ENCODE measurements around the gene PTPRN2. TPM values are rescaled to one million over a fixed set of nuclear protein-coding genes. Genes with fewer than 3 reads are reported as not detected.
"Not testable (repeated sequence)": the region's sequence is repeated elsewhere in the genome, so short reads cannot be mapped to it uniquely, and the experiment has no call there.

The PTPRN2 gene
- total RNA-seq, 1 donor from 2014 or later: 11.4 TPM

GRCh38 chr7:158536871-158537515 is 50.6 kb downstream of the PTPRN2 start:
- H3K27ac Mint-ChIP-seq: no peak overlapping the region
- no peaks in the 10 kb centered on the region for H3K36me3 Mint-ChIP-seq (ENCODE audit: insufficient read depth)
- no peaks in the 10 kb centered on the region for H3K9me3 Mint-ChIP-seq (ENCODE audit: low read depth)
- peaks cover 5% of the 10 kb centered on the region for H3K4me1 Mint-ChIP-seq (ENCODE audit: low read depth)
- no peak for DNase-seq (ENCODE audit: low spot score, unreplicated experiment)
- H3K27me3 Mint-ChIP-seq: peaks cover 3% of the 10 kb centered on the region
- TF ChIP-seq CTCF (IDR thresholded peaks at IDR 0.05; ENCODE audit: unreplicated experiment): no peak
- no peak overlapping the region for H3K4me3 Mint-ChIP-seq (ENCODE audit: low read depth)

- no peak overlapping the region for H3K27ac Mint-ChIP-seq
- no peak for DNase-seq (ENCODE audit: low spot score, unreplicated experiment)
- H3K27me3 Mint-ChIP-seq: no peaks in the 10 kb centered on the region
- H3K9me3 Mint-ChIP-seq (ENCODE audit: low read depth): no peaks in the 10 kb centered on the region
- H3K4me3 Mint-ChIP-seq (ENCODE audit: low read depth): no peak overlapping the region
- no peaks in the 10 kb centered on the region for H3K36me3 Mint-ChIP-seq (ENCODE audit: insufficient read depth)
- no peak for TF ChIP-seq CTCF (IDR thresholded peaks at IDR 0.05; ENCODE audit: unreplicated experiment)
- H3K4me1 Mint-ChIP-seq (ENCODE audit: low read depth): peaks cover 5% of the 10 kb centered on the region
These were observed 52.5 kb downstream of the PTPRN2 start for GRCh38 chr7:158535079-158535478.

GRCh38 chr7:158534598-158534997 is 53.0 kb downstream of the PTPRN2 start:
- Mint-ChIP-seq H3K27me3 (no peaks in the 10 kb centered on the region), H3K36me3 (ENCODE audit: insufficient read depth) (no peaks in the 10 kb centered on the region), H3K27ac (no peak overlapping the region), H3K4me3 (ENCODE audit: low read depth) (no peak overlapping the region), H3K9me3 (ENCODE audit: low read depth) (no peaks in the 10 kb centered on the region), H3K4me1 (ENCODE audit: low read depth) (peaks cover 5% of the 10 kb centered on the region)
- TF ChIP-seq CTCF (IDR thresholded peaks at IDR 0.05; ENCODE audit: unreplicated experiment): no peak
- DNase-seq (ENCODE audit: low spot score, unreplicated experiment): no peak

- DNase-seq (ENCODE audit: low spot score, unreplicated experiment); H3K4me3 Mint-ChIP-seq (ENCODE audit: low read depth); H3K9me3 Mint-ChIP-seq (ENCODE audit: low read depth); H3K36me3 Mint-ChIP-seq (ENCODE audit: insufficient read depth); H3K27ac Mint-ChIP-seq; H3K27me3 Mint-ChIP-seq; H3K4me1 Mint-ChIP-seq (ENCODE audit: low read depth): not testable (repeated sequence)
These were observed 53.5 kb downstream of the PTPRN2 start for GRCh38 chr7:158534134-158534515.

GRCh38 chr7:158533386-158534133 is 54.1 kb downstream of the PTPRN2 start:
- DNase-seq (ENCODE audit: low spot score, unreplicated experiment): no peak
- Mint-ChIP-seq H3K27ac (no peak overlapping the region), H3K36me3 (ENCODE audit: insufficient read depth) (no peaks in the 10 kb centered on the region), H3K9me3 (ENCODE audit: low read depth) (no peaks in the 10 kb centered on the region), H3K27me3 (no peaks in the 10 kb centered on the region), H3K4me1 (ENCODE audit: low read depth) (peaks cover 7% of the 10 kb centered on the region), H3K4me3 (ENCODE audit: low read depth) (no peak overlapping the region)
- no peak for TF ChIP-seq CTCF (IDR thresholded peaks at IDR 0.05; ENCODE audit: unreplicated experiment)
